SK-N-MC (cell line): ENCODE results near the gene TXNDC17.

ENCODE experiments used
- EZH2 ChIP-seq: fragments of 200-600 bp; sonication (generic); IDR thresholded peaks from one replicate; pipeline ENCODE4 v1.6.1; 2017; ENCODE audit warnings: antibody characterized with exemption
- POLR2AphosphoS5 ChIP-seq: IDR thresholded peaks from 2 replicates; pipeline ENCODE4 v1.6.1; 2012; ENCODE audit warnings: mild to moderate bottlenecking, low read depth, low read length, borderline replicate concordance

GRCh38 chr17:6636105-6636504, 4.8 kb upstream of the TXNDC17 start:
- TF ChIP-seq EZH2: no peak
- TF ChIP-seq POLR2AphosphoS5: no peak
